Measurements from ENCODE around the gene NHLRC1. TPM values are rescaled to one million over a fixed set of nuclear protein-coding genes. Genes with fewer than 3 reads are reported as not detected.
A peak's percentile ranks its signal among the peaks of the same experiment; 100 is the strongest.

The NHLRC1 gene
- total and polyA plus RNA-seq, 2 of the 13 experiments (the other 11 are each of a cell fraction or from before 2014, with no cell fraction given): 0.04 to 0.11 TPM

GRCh38 chr6:18154507-18155149 lies 32.2 kb upstream of the NHLRC1 start, which contains the start of gene TPMT (continued):
- TF ChIP-seq ARID5B (CRISPR knock-in tag; IDR thresholded peaks at IDR 0.05) (peak; percentile 24; the same call in 1 of the 2 replicates), ELF1 (CRISPR knock-in tag; IDR thresholded peaks at IDR 0.05) (no peak), ATF3 (CRISPR knock-in tag; IDR thresholded peaks at IDR 0.05) (0 out of 2 replicates have a peak, but pooled peaks have one; percentile 12), HMGXB3 (CRISPR knock-in tag; IDR thresholded peaks at IDR 0.05; ENCODE audit: borderline replicate concordance) (no peak), NONO (IDR thresholded peaks at IDR 0.05) (no peak), NONO (CRISPR knock-in tag; conservative IDR thresholded peaks at IDR 0.05) (no peak), ZGPAT (CRISPR knock-in tag; IDR thresholded peaks at IDR 0.05) (peak; percentile 66), ZNF124 (CRISPR knock-in tag; IDR thresholded peaks at IDR 0.05) (no peak), ZSCAN20 (CRISPR knock-in tag; IDR thresholded peaks at IDR 0.05; ENCODE audit: borderline replicate concordance) (no peak), CREB1 (IDR thresholded peaks at IDR 0.05) (peak; percentile 63; the same call in 1 of the 2 replicates), CREB1 (CRISPR knock-in tag; IDR thresholded peaks at IDR 0.05) (peak; percentile 33; the same call in 1 of the 2 replicates), KDM3A (CRISPR knock-in tag; IDR thresholded peaks at IDR 0.05; ENCODE audit: low read depth) (peak; percentile 6; the same call in 1 of the 2 replicates), GPBP1L1 (CRISPR knock-in tag; IDR thresholded peaks at IDR 0.05) (no peak), PITX1 (CRISPR knock-in tag; IDR thresholded peaks at IDR 0.05) (peak; percentile 66), CAMTA2 (CRISPR knock-in tag; IDR thresholded peaks at IDR 0.05; ENCODE audit: borderline replicate concordance) (peak; percentile 10; the same call in 1 of the 2 replicates), HOXA3 (CRISPR knock-in tag; IDR thresholded peaks at IDR 0.05) (0 out of 2 replicates have a peak, but pooled peaks have one; percentile 24)
